GM06990 (cell line): ENCODE results near the gene NDUFS3.

Source experiments
- DNase-seq: peaks from one replicate; pipeline ENCODE4 v3.0.0-alpha.2; 2011; ENCODE audit not compliant: insufficient read length; ENCODE audit errors: extremely low read depth
- H3K27me3 ChIP-seq: replicated peaks from 2 replicates; pipeline ENCODE4 v1.6.0; 2011; ENCODE audit warnings: low read length; ENCODE audit not compliant: control insufficient read depth, insufficient read depth
- H3K36me3 ChIP-seq: 2 replicates; pipeline ENCODE4 v1.5.1; 2011; ENCODE audit warnings: low read length; ENCODE audit not compliant: control insufficient read depth, insufficient read depth
- H3K4me3 ChIP-seq: replicated peaks from 2 replicates; pipeline ENCODE4 v1.5.1; 2011; ENCODE audit warnings: low read depth, mild to moderate bottlenecking, control low read depth, low read length
- TF ChIP-seq, protein P1 (sequence below): IDR thresholded peaks from 2 replicates; pipeline ENCODE4 v1.5.1; 2011; ENCODE audit warnings: low read length, control low read depth, mild to moderate bottlenecking, inconsistent platforms; ENCODE audit not compliant: insufficient read depth, poor library complexity, severe bottlenecking

The NDUFS3 gene

DNA sequence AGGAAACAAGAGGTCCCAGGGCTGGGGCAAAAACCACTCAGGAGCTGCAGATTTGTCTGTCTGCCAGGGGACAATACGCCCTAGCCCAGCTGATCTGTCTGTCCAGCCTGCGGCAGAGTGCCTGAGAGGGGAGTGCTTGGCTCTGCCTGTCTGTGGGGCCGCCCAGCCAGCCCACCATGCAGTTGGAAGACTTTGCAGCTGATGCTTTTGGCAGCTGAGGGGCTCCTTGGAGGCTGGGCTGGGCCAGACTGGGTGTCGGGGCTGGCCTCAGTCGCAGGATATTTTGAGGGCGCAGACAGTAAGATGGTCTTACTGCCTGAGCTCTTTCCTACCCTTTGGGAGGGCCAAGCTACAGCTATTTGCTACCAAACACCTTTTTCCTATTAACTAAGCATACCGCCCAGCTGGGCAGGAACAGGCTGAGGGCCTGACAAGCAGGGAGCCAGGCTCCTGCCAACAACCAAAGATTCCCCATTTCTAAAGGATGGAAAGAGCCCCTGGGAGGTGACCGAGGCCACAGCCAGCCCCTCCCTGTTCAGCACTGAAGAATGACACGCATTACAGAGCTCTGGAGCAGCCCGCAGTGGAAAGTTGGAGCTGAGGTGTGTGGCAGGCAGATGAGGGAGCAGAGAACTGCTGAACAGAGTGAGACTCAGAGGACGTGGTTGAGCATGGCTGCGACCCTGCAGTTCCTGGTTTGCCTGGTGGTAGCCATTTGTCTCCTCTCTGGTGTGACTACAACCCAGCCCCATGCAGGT is 7.4 kb downstream of the NDUFS3 start, which contains the start of gene FAM180B:
TSS of gene FAM180B (plus strand) at position 581 of the 758 bp plus-strand sequence. CDS start at position 672, 91 bp downstream.
- H3K27me3 ChIP-seq = no peaks in the 10 kb centered on the region

DNA sequence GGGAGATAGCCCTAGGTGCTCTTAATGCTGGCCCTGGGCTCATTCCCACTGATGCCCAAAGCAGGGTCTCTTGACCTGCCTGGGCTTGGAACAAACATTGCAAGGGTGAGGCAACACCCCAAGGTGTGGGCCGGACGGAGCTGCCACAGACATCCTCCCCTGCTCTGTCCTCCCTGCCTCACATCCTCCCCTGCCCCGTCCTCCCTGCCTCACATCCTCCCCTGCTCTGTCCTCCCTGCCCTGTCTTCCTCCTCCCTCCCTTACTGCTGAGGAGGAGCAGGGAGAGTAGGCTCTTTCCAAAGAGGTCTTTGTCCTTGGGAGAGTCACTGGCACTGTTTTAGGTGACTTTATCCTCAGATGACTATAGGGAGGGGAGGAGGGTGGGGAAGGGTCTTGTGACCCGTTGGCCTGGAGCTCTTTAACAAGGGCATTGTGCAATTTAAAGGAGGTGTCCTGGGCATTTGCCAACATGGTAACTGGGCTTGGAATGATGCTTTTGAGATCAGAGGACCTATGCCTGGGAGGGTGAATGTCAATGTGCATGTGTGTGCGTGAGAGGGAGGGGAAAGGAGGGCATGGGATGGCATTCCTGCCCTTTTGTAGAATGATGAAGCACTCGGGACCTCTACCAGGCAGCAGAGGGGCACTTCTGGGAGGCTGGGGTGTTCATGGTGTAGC is 8.3 kb downstream of the NDUFS3 start:
- TF ChIP-seq, protein P1, sequence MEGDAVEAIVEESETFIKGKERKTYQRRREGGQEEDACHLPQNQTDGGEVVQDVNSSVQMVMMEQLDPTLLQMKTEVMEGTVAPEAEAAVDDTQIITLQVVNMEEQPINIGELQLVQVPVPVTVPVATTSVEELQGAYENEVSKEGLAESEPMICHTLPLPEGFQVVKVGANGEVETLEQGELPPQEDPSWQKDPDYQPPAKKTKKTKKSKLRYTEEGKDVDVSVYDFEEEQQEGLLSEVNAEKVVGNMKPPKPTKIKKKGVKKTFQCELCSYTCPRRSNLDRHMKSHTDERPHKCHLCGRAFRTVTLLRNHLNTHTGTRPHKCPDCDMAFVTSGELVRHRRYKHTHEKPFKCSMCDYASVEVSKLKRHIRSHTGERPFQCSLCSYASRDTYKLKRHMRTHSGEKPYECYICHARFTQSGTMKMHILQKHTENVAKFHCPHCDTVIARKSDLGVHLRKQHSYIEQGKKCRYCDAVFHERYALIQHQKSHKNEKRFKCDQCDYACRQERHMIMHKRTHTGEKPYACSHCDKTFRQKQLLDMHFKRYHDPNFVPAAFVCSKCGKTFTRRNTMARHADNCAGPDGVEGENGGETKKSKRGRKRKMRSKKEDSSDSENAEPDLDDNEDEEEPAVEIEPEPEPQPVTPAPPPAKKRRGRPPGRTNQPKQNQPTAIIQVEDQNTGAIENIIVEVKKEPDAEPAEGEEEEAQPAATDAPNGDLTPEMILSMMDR = no peak
- H3K27me3 ChIP-seq = no peaks in the 10 kb centered on the region
- H3K36me3 ChIP-seq = peaks cover 17% of the 10 kb centered on the region
- no peak overlapping the region for H3K4me3 ChIP-seq
- no peak for DNase-seq

More for the DNA sequence above, 7.4 kb downstream of the NDUFS3 start, which contains the start of gene FAM180B:
- peaks cover 23% of the 10 kb centered on the region for H3K36me3 ChIP-seq
- no peak within 1 kb of the TSS for H3K4me3 ChIP-seq
- DNase-seq = no peak
- TF ChIP-seq, protein P1 = no peak

DNA sequence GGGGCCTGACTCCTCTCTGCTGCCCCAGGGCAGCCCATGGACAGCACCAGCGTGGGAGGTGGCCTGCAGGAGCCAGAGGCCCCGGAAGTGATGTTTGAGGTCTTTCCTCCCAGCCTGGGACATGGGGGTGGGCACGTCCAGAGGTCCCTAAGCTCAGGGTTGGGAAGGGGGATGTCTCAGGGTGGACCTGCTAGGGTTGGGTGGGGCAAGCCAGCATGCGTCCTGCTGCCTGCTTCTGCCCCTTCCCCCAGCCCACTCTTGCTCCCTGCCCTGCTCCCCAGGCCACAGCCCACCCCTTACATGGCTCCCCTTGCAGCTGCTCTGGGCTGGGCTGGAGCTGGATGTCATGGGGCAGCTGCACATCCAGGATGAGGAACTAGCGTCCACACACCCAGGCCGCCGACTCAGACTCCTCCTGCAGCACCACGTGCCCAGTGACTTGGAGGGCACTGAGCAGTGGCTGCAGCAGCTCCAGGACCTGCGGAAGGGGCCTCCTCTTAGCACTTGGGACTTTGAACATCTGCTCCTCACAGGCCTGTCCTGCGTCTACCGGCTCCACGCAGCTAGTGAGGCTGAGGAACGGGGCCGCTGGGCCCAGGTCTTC is 9.0 kb downstream of the NDUFS3 start:
- Histone ChIP-seq H3K36me3 (peaks cover 12% of the 10 kb centered on the region), H3K27me3 (no peaks in the 10 kb centered on the region), H3K4me3 (no peak overlapping the region)
- TF ChIP-seq, protein P1 = no peak
- DNase-seq = no peak

DNA sequence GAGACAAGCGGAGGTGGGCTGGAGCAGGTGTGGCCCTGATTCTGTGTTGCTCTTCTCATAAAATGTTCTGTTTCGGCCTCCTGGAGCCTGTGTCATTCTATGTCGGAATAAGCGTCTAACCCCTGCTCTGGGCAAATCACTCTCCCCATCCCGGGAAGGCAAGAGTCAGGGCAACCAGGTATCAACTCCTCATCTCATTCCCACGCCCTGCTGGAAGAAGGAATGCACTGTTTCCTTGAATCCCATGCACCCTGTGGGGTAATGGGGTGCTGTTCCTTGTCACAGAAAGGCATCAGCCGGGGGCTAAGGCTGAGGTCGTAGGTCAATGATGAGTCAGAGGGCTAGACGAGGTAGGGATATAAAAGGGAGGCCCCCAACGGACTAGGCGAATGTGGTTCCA is 10.2 kb downstream of the NDUFS3 start:
- H3K36me3 ChIP-seq = peaks cover under 1% of the 10 kb centered on the region
- TF ChIP-seq, protein P1 = no peak
- H3K4me3 ChIP-seq = no peak overlapping the region

DNA sequence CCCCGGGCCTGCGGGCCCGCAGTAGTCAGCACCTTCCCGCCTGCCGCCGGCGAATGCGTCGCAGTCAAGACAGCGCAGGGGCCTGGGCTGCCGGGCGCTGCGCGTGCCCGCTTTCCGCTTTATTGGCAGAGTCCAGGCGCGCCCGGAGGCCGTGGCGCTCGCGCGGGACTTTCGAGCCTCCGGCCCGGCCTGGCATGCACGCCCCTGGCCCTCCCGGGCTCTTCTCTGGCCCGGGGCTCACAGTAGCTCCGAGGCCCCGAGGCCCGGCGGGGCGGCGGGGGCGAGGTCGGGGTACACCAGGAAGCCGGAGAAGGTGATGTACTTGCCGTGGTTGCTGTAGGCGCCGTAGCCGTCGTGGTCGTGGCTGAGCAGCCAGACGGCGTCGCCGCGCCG is 10.7 kb downstream of the NDUFS3 start:
- Histone ChIP-seq H3K4me3 (no peak overlapping the region), H3K27me3 (no peaks in the 10 kb centered on the region; the same call in 1 of the 2 replicates), H3K36me3 (no peaks in the 10 kb centered on the region; the same call in 1 of the 2 replicates)
- DNase-seq = no peak
- TF ChIP-seq, protein P1 = no peak

More for the DNA sequence above, 10.2 kb downstream of the NDUFS3 start:
- H3K27me3 ChIP-seq = no peaks in the 10 kb centered on the region; the same call in 1 of the 2 replicates
- DNase-seq = no peak
